DMS53 treated with DMSO at 0.1 percent for 48 hours (cell line): ENCODE results near the gene SMYD3.
A peak's percentile ranks its signal among the peaks of the same experiment; 100 is the strongest.

Experiments used
- DNase-seq: peaks from one replicate; lab custom pipeline; 2025; ENCODE audit not compliant: unreplicated experiment; lab: John Stamatoyannopoulos, UW

SMYD3 gene

DNA sequence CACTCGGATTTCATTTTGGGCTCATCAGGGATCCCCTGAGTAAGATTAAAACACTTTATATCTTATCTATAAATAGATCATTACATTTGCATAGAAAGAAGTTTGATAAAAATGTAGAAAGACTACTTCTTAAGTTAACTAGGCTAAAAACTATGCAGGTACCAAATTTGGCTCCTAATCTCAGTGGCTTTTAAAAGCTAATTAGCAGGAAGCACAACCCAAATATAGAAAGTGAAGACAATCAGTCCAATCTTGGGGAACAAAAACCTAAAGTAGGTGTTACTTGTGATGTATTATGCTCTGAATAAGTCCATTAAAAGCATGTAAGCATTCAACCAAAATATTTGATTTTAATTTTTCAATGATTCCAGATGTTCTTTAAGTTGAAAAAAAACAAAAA lies 35.4 kb downstream of the SMYD3 start:
- no peak for DNase-seq

- no peak for DNase-seq
Observed at GRCh38 chr1:246470585-246470984, 36.5 kb downstream of the SMYD3 start.

DNA sequence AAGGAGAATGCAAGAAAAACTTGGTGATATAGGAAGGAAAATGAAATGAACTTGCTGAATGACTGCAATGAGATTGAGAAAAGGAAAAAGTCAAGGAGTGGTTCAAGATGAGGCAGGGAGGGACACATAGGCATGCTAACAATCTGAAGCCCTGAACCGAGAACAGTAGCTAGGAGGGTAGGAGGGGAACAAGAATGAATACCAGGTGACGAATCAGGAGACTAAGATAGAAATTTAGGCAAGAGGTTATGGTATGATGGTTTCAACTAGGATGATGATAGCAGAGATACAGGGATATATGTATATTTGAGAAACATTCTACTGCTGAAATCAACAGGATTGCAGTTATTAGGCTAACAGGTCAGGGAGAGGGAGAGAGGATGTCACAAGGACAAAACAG lies 44.1 kb downstream of the SMYD3 start:
- no peak for DNase-seq

DNA sequence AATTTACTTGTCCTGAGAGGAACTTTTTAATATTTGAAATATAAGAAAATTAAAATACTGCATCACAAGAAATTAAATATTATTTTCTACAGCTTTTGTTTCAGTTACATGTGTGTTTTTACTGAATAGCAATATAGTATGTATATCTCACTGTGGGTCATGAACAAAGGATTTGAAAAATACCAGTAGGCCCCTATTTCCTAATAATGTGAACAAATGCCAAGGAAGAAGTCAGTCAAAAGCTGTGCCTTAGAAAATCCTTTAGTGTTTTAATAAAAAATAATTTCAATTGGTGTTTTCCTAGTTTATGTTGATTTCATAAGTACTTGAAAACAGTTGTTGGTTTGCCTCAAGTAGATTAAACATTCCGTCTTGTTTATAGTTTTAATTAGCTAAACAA lies 46.7 kb downstream of the SMYD3 start:
- DNase-seq = no peak

GRCh38 chr1:246459221-246459620 lies 47.9 kb downstream of the SMYD3 start:
- no peak for DNase-seq

- no peak for DNase-seq
Observed at GRCh38 chr1:246455476-246455875, 51.6 kb downstream of the SMYD3 start.

- DNase-seq = no peak
Observed at GRCh38 chr1:246454655-246455054, 52.4 kb downstream of the SMYD3 start.

- DNase-seq = peak; percentile 28
Observed at GRCh38 chr1:246450611-246451251, 56.3 kb downstream of the SMYD3 start.

- DNase-seq = no peak
Observed at GRCh38 chr1:246448373-246448772, 58.7 kb downstream of the SMYD3 start.

- DNase-seq = no peak
Observed at GRCh38 chr1:246447501-246447900, 59.6 kb downstream of the SMYD3 start.

DNA sequence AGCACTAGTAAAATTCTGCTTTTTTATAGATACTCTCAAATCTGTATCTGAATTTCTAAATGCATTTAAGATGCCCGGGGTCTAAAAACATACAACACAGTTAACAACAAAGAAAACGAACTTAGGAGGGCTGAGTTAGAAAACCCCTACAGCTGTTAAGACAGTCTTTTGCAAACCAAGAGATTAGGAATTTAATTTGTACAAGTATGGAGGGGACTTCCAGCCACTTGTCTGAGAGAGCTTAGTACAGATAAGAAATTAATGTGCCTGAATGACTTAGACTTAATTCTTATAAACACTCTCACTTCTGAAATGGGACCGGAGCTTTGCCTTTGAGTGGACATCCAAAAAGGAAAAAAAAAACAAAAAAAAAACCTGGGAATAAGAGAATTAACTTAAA lies 61.6 kb downstream of the SMYD3 start:
- DNase-seq = no peak

DNA sequence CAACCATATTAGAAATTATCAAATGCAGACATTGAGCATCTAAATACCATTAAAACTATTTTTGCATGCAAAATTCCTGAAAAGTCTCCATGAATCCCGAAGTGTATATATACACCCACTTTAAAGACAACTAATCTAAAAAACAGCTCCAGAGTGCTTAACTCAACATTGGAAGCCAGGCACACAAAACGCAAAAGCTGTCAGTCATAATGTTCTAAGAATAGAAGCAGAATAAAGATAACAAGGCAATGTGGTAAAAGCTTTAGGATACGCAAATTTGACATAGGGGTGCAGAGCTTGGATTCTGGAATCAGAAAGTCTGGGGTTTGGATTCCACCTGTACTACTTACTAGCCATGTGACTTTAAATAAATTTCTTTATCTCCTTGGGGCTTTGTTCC lies 62.5 kb downstream of the SMYD3 start:
- no peak for DNase-seq

- no peak for DNase-seq
Observed at GRCh38 chr1:246437961-246438360, 69.1 kb downstream of the SMYD3 start.

GRCh38 chr1:246435421-246436041 lies 71.5 kb downstream of the SMYD3 start:
- no peak for DNase-seq

- DNase-seq = no peak
Observed at GRCh38 chr1:246434335-246434734, 72.7 kb downstream of the SMYD3 start.

- no peak for DNase-seq
Observed at GRCh38 chr1:246428542-246429308, 78.4 kb downstream of the SMYD3 start.

GRCh38 chr1:246427611-246428010 lies 79.5 kb downstream of the SMYD3 start:
- DNase-seq = no peak

DNA sequence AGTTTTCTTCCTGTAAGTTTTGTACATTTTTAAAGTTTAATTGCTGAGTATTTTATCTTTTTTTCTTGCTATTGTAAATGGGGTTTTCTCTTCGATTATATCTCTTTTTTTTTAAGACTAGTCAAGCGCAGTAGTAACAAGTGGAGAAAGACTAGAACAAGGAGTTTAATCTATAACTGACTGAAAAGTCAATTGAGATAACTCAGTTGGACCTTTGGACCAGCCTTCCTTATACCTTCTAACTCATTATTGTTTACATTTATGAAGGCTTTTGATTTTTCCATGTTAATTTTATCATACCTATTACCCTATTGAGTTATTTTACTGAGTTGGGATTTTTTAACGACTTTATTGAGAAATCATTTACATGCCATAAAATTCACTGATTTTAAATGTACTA lies 81.2 kb downstream of the SMYD3 start:
- DNase-seq = no peak

DNA sequence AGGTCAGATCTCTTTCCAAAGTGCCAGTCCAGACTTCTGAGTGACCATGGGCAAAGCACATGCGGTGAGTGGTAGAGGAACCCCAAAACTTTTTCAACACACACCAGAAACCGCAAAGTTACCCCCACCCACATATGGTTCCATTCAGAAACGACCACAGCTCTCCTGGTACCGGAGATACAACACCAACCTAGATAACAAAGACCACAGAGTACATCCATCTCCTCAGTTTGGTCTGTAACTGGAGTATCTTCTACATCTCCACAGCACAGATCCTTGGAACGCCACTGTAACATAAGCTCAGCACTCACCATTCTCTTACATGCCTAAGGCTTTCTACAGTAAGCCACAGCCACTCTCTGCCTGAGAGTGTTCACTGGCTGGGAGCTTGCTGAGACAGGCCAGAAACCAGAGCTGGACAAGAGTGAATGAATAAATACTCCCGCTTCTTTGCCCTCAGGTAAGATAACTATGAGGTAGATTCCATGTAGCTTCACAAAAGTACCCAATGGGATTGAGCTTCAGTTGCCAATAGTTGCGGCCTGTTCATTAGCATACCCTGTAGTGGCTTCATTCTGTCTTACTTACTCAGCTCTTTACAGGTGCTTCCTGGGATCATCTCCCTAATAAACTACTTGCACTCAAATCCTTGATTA lies 81.8 kb downstream of the SMYD3 start:
- DNase-seq = no peak

DNA sequence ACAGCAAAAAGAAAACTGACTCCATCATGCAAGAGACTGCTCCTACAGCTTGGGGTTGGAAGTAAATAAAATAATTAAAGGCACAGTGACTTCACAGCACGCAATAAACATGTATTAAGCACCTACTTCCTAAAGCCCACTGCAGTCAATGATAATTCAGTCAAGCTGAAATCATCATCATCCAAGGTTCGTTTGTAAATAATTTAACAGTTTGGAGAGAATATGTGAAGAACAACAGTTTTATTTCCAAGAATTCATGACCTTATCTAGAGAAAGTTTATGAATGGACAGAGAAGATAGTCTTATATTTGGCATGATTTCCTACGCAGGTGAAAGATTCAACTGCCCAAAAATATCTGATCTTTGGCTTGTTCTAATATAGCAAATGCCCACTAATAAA lies 86.8 kb downstream of the SMYD3 start:
- no peak for DNase-seq

GRCh38 chr1:246418565-246419312 lies 88.3 kb downstream of the SMYD3 start:
- DNase-seq = no peak
